Gastrocnemius medialis (tissue), 4 donors: ENCODE measurements around the gene SPTY2D1. TPM values are rescaled to one million over a fixed set of nuclear protein-coding genes. Genes with fewer than 3 reads are reported as not detected.

Experiments used
- ATAC-seq, 2 donors: fragments of 150-250 bp; one replicate each; pipeline ENCODE4 v1.9.1; 2016
- DNase-seq, 2 donors: peaks; one replicate each; pipeline ENCODE4 v3.0.0-alpha.2; 2019
- H3K27ac ChIP-seq, 4 donors: fragments of 200-600 bp; sonication (generic); 1 replicate in 1 of 4; 2 replicates in 3 of 4; pipeline ENCODE4 v1.5.1; 2016 to 2018; ENCODE audit warnings: mild to moderate bottlenecking in 2 of 4, moderate library complexity in 1 of 4
- H3K27me3 ChIP-seq, 3 donors: fragments of 200-600 bp; sonication (generic) in 2 of 3; 1 replicate in 1 of 3; 2 replicates in 2 of 3; pipeline versions ENCODE4 v1.5.1 to v1.6.0; 2016 to 2019; ENCODE audit warnings: mild to moderate bottlenecking in 1 of 3, moderate library complexity in 1 of 3
- H3K36me3 ChIP-seq, 2 donors: fragments of 200-600 bp; sonication (generic) in 1 of 2; one replicate each; pipeline ENCODE4 v1.5.1; 2017 to 2018
- H3K4me1 ChIP-seq, 2 donors: fragments of 200-600 bp; sonication (generic) in 1 of 2; one replicate each; pipeline ENCODE4 v1.5.1; 2016 to 2017; ENCODE audit warnings: mild to moderate bottlenecking in 2 of 2
- H3K4me3 ChIP-seq, 4 donors: fragments of 200-600 bp; sonication (generic) in 3 of 4; 1 replicate in 1 of 4; 2 replicates in 3 of 4; pipeline ENCODE4 v1.5.1; 2016 to 2019; ENCODE audit warnings: mild to moderate bottlenecking in 2 of 4
- H3K9me3 ChIP-seq, 3 donors: fragments of 200-600 bp; sonication (generic) in 2 of 3; 1 replicate in 1 of 3; 2 replicates in 2 of 3; pipeline ENCODE4 v1.5.1; 2016 to 2019
- CTCF ChIP-seq, 5 experiments: fragments of 450-650 bp in 3 of 5; fragments of 200-600 bp in 2 of 5; sonication (generic) in 2 of 5; IDR thresholded peaks in 4 of 5; conservative IDR thresholded peaks in 1 of 5; 1 replicate in 4 of 5; 2 replicates in 1 of 5; pipeline ENCODE4 v1.5.1; 2016 to 2019; ENCODE audit warnings: antibody characterized with exemption in 5 of 5, mild to moderate bottlenecking in 3 of 5, moderate library complexity in 3 of 5
- POLR2A ChIP-seq, 2 donors: fragments of 450-650 bp; IDR thresholded peaks; one replicate each; pipeline ENCODE4 v1.6.1; 2017; ENCODE audit warnings: antibody characterized with exemption in 2 of 2, mild to moderate bottlenecking in 2 of 2, moderate library complexity in 2 of 2
- in situ Hi-C, 4 donors: fragments of 200-750 bp; cut with MboI; loops; one replicate each; pipeline versions ENCODE4 v1.15.0 to v1.8.0; 2017; ENCODE audit warnings: low sequenced_read_pairs in 4 of 4
- intact Hi-C: fragments of 100-400 bp; cut with DNase I; formaldehyde crosslinking; loops from one replicate; pipeline ENCODE4 v1.15.1; 2023; ENCODE audit warnings: low total_unique reads
- total RNA-seq, 4 donors: library from RNA; depleted of rRNA; stranded (reverse); fragments of >200 nt; gene quantifications; one replicate each; pipeline versions ENCODE4 v1.1.0 to v1.2.3, GENCODE V29; 2016

SPTY2D1 gene
- total RNA-seq, 4 donors from 2014 or later, result 13.3 to 21.7 (median 17.7) TPM

GRCh38 chr11:18641677-18642076, 7.5 kb upstream of the SPTY2D1 start:
- TF ChIP-seq CTCF (IDR thresholded peaks at IDR 0.05 in 4 of 5, conservative IDR thresholded peaks at IDR 0.05 in 1 of 5) (no peak), POLR2A (IDR thresholded peaks at IDR 0.05) (no peak)
- Histone ChIP-seq H3K36me3 (no peaks in the 10 kb centered on the region), H3K27me3 (peaks cover 0 to 3% (median 0%) of the 10 kb centered on the region in 3 donors), H3K4me3 (no peak overlapping the region), H3K27ac (no peak overlapping the region), H3K4me1 (no peaks in the 10 kb centered on the region), H3K9me3 (no peaks in the 10 kb centered on the region)
- intact Hi-C loops (no loop called here), in situ Hi-C loops (no loop called here)
- ATAC-seq (no peak), DNase-seq (no peak)

DNA sequence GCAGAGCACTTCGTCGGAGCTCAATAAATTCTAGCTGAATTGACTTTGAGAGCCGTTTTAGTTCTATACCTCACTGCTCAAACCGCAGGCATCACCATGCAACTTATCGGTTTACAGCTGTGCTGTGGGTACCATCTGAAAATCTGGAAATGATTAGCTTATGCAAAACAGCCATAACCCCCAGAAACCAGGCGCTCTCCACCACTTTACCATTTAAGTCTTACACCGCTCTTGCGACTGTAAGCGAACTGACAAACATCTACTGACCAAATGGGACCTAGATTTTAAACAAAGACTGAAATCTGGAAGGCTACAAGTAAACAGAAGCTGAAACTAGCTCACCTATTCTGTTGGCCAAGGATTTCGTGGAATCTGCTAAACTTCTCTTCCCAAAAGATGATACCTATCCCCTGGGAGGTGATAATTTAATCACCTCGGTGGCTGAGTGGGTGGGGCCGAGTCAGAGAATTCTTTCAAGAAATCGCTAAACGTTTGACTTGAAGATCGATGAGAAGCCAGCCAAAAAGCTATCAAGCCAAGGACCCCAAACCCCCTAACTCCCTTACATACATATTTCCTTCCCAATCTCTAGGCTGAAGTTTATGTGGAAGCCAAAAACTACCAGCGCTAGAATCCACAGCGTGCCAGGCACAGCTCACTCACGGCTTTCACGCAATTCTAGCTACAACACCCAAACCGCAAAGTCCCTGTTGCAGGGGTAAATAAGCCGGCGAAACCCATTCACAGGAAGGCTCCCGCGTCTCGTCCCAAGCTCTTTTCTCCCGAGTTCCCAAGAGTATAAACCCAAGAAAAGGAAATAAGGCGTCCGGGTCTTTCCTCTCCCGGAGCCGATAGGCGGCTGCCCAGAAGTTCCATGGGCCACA, 644 bp downstream of the SPTY2D1 start:
- Histone ChIP-seq H3K4me1 (peaks cover 17 to 24% of the 10 kb centered on the region in 2 donors), H3K36me3 (no peaks in the 10 kb centered on the region), H3K27me3 (no peaks in the 10 kb centered on the region), H3K9me3 (no peaks in the 10 kb centered on the region), H3K4me3 (peak overlapping the region; percentile 84 to 96 (median 90)), H3K27ac (peak overlapping the region; percentile 94 to 98 (median 96))
- no peak for TF ChIP-seq POLR2A (IDR thresholded peaks at IDR 0.05)
- TF ChIP-seq CTCF (IDR thresholded peaks at IDR 0.05 in 4 of 5, conservative IDR thresholded peaks at IDR 0.05 in 1 of 5), result no peak
- in situ Hi-C loops (loop anchor here in 2 of 4 donors (10.0 kb wide), 2 partner anchors 61 to 309 kb away; partner anchors contain the start of genes GTF2H1 (in 2 of the 2), HPS5 (in 2 of the 2) and TMEM86A (in 1 of the 2)), intact Hi-C loops (loop anchor here (1.0 to 5.0 kb wide), 6 partner anchors 45 to 311 kb away; partner anchors contain the start of genes GTF2H1, HPS5, LDHA and TMEM86A)
- DNase-seq (no peak), ATAC-seq (peak in 1 of 2 donors; percentile 1)

DNA sequence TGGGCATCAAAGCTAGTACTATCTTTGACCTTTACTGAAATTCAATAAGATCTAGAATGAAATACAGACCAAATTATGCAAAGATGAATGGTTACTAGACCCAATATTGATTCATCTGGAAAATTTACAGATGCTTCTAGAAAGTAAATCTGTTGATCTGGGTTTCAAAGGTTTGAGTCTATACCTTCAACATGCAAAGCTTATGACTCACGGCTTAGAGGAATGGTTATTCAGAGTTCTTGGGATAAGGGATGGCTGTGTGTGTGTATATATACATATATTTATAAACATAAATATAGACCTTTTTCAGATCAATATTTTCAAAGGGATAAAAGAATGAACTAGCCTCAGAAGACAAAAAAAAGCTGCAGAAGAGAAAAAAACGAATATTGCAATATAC, 1.3 kb downstream of the SPTY2D1 start:
- in situ Hi-C loops (loop anchor here in 2 of 4 donors (10.0 kb wide), 2 partner anchors 62 to 308 kb away; partner anchors contain the start of genes GTF2H1 (in 2 of the 2), HPS5 (in 2 of the 2) and TMEM86A (in 1 of the 2)), intact Hi-C loops (loop anchor here (5.0 kb wide), 1 partner anchor 89 kb away; no protein-coding TSS in a partner anchor)
- TF ChIP-seq CTCF (IDR thresholded peaks at IDR 0.05 in 4 of 5, conservative IDR thresholded peaks at IDR 0.05 in 1 of 5), result no peak
- TF ChIP-seq POLR2A (IDR thresholded peaks at IDR 0.05), result no peak
- H3K4me3 ChIP-seq, result peak overlapping the region in 3 of 4 donors; percentile 84 to 96 (median 92)
- no peak for DNase-seq
- no peak for ATAC-seq
- no peak overlapping the region for H3K27ac ChIP-seq
- H3K27me3 ChIP-seq, result no peaks in the 10 kb centered on the region
- no peaks in the 10 kb centered on the region for H3K9me3 ChIP-seq
- no peaks in the 10 kb centered on the region for H3K36me3 ChIP-seq
- H3K4me1 ChIP-seq, result peaks cover 17 to 24% of the 10 kb centered on the region in 2 donors

GRCh38 chr11:18624161-18624560, 10.0 kb downstream of the SPTY2D1 start:
- no peak for ATAC-seq
- in situ Hi-C loops, result no loop called here
- no peak overlapping the region for H3K27ac ChIP-seq

More at GRCh38 chr11:18624161-18624560, 10.0 kb downstream of the SPTY2D1 start:
- Histone ChIP-seq H3K4me3 (no peak overlapping the region), H3K36me3 (no peaks in the 10 kb centered on the region), H3K9me3 (no peaks in the 10 kb centered on the region), H3K27me3 (no peaks in the 10 kb centered on the region), H3K4me1 (peaks cover 8 to 11% of the 10 kb centered on the region in 2 donors)
- no peak for DNase-seq
- TF ChIP-seq CTCF (IDR thresholded peaks at IDR 0.05 in 4 of 5, conservative IDR thresholded peaks at IDR 0.05 in 1 of 5) (no peak), POLR2A (IDR thresholded peaks at IDR 0.05) (no peak)
- intact Hi-C loops, result no loop called here
